ENCODE data around the gene NEDD8.

- no peak for TF ChIP-seq CTCF (IDR thresholded peaks at IDR 0.05)
- TF ChIP-seq POLR2A (IDR thresholded peaks at IDR 0.05): no peak
These were observed 38.5 kb upstream of the NEDD8 start for GRCh38 chr14:24270537-24271133.

Data from uterus (tissue), 2 donors.